DND-41 (cell line): Measurements from ENCODE around the gene FBXW2.

ENCODE experiments used
- EZH2 ChIP-seq: IDR thresholded peaks from 3 replicates; pipeline ENCODE4 v1.6.1; 2012; ENCODE audit warnings: borderline replicate concordance, low read depth, mild to moderate bottlenecking, moderate library complexity, low read length, inconsistent platforms; ENCODE audit not compliant: severe bottlenecking
- TF ChIP-seq, protein P1 (sequence below): IDR thresholded peaks from 2 replicates; pipeline ENCODE4 v1.5.1; 2012; ENCODE audit warnings: borderline replicate concordance, low read length, moderate library complexity, mild to moderate bottlenecking; ENCODE audit not compliant: poor library complexity, severe bottlenecking; ENCODE audit errors: extremely low read depth

- TF ChIP-seq, protein P1, sequence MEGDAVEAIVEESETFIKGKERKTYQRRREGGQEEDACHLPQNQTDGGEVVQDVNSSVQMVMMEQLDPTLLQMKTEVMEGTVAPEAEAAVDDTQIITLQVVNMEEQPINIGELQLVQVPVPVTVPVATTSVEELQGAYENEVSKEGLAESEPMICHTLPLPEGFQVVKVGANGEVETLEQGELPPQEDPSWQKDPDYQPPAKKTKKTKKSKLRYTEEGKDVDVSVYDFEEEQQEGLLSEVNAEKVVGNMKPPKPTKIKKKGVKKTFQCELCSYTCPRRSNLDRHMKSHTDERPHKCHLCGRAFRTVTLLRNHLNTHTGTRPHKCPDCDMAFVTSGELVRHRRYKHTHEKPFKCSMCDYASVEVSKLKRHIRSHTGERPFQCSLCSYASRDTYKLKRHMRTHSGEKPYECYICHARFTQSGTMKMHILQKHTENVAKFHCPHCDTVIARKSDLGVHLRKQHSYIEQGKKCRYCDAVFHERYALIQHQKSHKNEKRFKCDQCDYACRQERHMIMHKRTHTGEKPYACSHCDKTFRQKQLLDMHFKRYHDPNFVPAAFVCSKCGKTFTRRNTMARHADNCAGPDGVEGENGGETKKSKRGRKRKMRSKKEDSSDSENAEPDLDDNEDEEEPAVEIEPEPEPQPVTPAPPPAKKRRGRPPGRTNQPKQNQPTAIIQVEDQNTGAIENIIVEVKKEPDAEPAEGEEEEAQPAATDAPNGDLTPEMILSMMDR, result no peak
- TF ChIP-seq EZH2, result no peak
These were observed 38.2 kb downstream of the FBXW2 start for GRCh38 chr9:120755044-120755443.
